ENCODE data around the gene VSIG8. TPM values are rescaled to one million over a fixed set of nuclear protein-coding genes. Genes with fewer than 3 reads are reported as not detected.

The VSIG8 gene
- total and polyA plus RNA-seq, 2 of the 8 experiments (the other 6 are each of a cell fraction or from before 2014, with no cell fraction given), result not detected

DNA sequence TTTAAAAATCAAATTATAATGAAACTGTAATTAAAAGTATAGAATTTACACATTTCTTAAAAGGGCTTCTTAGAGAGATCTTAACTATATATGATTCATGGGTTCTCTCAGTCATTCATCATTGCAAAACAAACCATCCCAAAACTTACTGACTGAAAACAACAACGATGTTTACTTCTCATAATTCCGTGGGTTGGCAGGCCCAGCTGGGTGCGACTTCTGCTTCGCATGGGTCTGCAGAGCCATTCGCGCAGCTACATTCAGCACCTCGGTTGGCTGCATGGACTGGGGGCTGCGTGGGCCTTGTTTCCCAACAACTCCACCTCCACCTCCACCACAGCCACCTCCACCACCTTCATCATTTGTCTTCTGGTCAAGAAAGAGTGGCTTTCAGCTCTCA is 31.7 kb downstream of the VSIG8 start (continued):
- no peak for TF ChIP-seq CBX8 (IDR thresholded peaks at IDR 0.05; ENCODE audit: borderline replicate concordance, low read depth, low read length)
- TF ChIP-seq POLR2A (IDR thresholded peaks at IDR 0.05; ENCODE audit: control extremely low read depth in 1 of 2, low read depth in 2 of 2, low read length in 2 of 2), result no peak
- TF ChIP-seq, protein P1, sequence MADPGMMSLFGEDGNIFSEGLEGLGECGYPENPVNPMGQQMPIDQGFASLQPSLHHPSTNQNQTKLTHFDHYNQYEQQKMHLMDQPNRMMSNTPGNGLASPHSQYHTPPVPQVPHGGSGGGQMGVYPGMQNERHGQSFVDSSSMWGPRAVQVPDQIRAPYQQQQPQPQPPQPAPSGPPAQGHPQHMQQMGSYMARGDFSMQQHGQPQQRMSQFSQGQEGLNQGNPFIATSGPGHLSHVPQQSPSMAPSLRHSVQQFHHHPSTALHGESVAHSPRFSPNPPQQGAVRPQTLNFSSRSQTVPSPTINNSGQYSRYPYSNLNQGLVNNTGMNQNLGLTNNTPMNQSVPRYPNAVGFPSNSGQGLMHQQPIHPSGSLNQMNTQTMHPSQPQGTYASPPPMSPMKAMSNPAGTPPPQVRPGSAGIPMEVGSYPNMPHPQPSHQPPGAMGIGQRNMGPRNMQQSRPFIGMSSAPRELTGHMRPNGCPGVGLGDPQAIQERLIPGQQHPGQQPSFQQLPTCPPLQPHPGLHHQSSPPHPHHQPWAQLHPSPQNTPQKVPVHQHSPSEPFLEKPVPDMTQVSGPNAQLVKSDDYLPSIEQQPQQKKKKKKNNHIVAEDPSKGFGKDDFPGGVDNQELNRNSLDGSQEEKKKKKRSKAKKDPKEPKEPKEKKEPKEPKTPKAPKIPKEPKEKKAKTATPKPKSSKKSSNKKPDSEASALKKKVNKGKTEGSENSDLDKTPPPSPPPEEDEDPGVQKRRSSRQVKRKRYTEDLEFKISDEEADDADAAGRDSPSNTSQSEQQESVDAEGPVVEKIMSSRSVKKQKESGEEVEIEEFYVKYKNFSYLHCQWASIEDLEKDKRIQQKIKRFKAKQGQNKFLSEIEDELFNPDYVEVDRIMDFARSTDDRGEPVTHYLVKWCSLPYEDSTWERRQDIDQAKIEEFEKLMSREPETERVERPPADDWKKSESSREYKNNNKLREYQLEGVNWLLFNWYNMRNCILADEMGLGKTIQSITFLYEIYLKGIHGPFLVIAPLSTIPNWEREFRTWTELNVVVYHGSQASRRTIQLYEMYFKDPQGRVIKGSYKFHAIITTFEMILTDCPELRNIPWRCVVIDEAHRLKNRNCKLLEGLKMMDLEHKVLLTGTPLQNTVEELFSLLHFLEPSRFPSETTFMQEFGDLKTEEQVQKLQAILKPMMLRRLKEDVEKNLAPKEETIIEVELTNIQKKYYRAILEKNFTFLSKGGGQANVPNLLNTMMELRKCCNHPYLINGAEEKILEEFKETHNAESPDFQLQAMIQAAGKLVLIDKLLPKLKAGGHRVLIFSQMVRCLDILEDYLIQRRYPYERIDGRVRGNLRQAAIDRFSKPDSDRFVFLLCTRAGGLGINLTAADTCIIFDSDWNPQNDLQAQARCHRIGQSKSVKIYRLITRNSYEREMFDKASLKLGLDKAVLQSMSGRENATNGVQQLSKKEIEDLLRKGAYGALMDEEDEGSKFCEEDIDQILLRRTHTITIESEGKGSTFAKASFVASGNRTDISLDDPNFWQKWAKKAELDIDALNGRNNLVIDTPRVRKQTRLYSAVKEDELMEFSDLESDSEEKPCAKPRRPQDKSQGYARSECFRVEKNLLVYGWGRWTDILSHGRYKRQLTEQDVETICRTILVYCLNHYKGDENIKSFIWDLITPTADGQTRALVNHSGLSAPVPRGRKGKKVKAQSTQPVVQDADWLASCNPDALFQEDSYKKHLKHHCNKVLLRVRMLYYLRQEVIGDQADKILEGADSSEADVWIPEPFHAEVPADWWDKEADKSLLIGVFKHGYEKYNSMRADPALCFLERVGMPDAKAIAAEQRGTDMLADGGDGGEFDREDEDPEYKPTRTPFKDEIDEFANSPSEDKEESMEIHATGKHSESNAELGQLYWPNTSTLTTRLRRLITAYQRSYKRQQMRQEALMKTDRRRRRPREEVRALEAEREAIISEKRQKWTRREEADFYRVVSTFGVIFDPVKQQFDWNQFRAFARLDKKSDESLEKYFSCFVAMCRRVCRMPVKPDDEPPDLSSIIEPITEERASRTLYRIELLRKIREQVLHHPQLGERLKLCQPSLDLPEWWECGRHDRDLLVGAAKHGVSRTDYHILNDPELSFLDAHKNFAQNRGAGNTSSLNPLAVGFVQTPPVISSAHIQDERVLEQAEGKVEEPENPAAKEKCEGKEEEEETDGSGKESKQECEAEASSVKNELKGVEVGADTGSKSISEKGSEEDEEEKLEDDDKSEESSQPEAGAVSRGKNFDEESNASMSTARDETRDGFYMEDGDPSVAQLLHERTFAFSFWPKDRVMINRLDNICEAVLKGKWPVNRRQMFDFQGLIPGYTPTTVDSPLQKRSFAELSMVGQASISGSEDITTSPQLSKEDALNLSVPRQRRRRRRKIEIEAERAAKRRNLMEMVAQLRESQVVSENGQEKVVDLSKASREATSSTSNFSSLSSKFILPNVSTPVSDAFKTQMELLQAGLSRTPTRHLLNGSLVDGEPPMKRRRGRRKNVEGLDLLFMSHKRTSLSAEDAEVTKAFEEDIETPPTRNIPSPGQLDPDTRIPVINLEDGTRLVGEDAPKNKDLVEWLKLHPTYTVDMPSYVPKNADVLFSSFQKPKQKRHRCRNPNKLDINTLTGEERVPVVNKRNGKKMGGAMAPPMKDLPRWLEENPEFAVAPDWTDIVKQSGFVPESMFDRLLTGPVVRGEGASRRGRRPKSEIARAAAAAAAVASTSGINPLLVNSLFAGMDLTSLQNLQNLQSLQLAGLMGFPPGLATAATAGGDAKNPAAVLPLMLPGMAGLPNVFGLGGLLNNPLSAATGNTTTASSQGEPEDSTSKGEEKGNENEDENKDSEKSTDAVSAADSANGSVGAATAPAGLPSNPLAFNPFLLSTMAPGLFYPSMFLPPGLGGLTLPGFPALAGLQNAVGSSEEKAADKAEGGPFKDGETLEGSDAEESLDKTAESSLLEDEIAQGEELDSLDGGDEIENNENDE (IDR thresholded peaks at IDR 0.05; ENCODE audit: insufficient replicate concordance, low read length), result no peak
- no peak for TF ChIP-seq ATF3 (IDR thresholded peaks at IDR 0.05; ENCODE audit: insufficient read depth, low read depth, low read length)
- TF ChIP-seq RXRA (IDR thresholded peaks at IDR 0.05; ENCODE audit: insufficient read depth, low read depth, low read length), result no peak
- TF ChIP-seq HDAC6 (IDR thresholded peaks at IDR 0.05; ENCODE audit: low read depth, low read length), result no peak
- no peak for TF ChIP-seq SP1 (IDR thresholded peaks at IDR 0.05; ENCODE audit: low read depth, low read length)
- no peak for TF ChIP-seq NANOG (IDR thresholded peaks at IDR 0.05; ENCODE audit: insufficient read depth, low read depth, low read length, poor library complexity, severe bottlenecking)
